Fibroblast of lung (primary cell): ENCODE data around the gene MAP1LC3B. TPM values are rescaled to one million over a fixed set of nuclear protein-coding genes. Genes with fewer than 3 reads are reported as not detected.

Experiments used
- DNase-seq, 2 donors: peaks; one replicate each; pipeline versions ENCODE4 v3.0.0 to v3.0.0-alpha.2; 2010; ENCODE audit warnings: low read depth in 2 of 2
- H2AFZ ChIP-seq: 2 replicates; pipeline ENCODE4 v1.5.1; 2012; ENCODE audit warnings: low read length, control low read depth, inconsistent platforms
- H3K27ac ChIP-seq: 2 replicates; pipeline ENCODE4 v1.5.1; 2011; ENCODE audit warnings: low read length, control low read depth; ENCODE audit not compliant: insufficient read depth
- H3K27me3 ChIP-seq: 2 replicates; pipeline ENCODE4 v1.5.1; 2011; ENCODE audit warnings: mild to moderate bottlenecking, low read length; ENCODE audit not compliant: control insufficient read depth, insufficient read depth
- H3K36me3 ChIP-seq: 2 replicates; pipeline ENCODE4 v1.5.1; 2011; ENCODE audit warnings: low read length; ENCODE audit not compliant: control insufficient read depth, insufficient read depth
- H3K4me1 ChIP-seq: 2 replicates; pipeline ENCODE4 v1.5.1; 2011; ENCODE audit warnings: low read length; ENCODE audit not compliant: control insufficient read depth, insufficient read depth; ENCODE audit errors: extremely low read depth
- H3K4me2 ChIP-seq: 2 replicates; pipeline ENCODE4 v1.5.1; 2011; ENCODE audit warnings: low read length, control low read depth; ENCODE audit not compliant: insufficient read depth; ENCODE audit errors: extremely low read depth
- H3K4me3 ChIP-seq, 4 experiments: fragments of 200-600 bp in 1 of 4; sonication (generic) in 1 of 4; replicated peaks in 1 of 4; 2 replicates each; pipeline ENCODE4 v1.5.1; 2011 to 2016; ENCODE audit warnings: low read length in 4 of 4, low read depth in 3 of 4, mild to moderate bottlenecking in 3 of 4, control low read depth in 2 of 4, inconsistent platforms in 1 of 4, mixed read lengths in 1 of 4; ENCODE audit not compliant: insufficient read depth in 1 of 4; ENCODE audit errors: control extremely low read depth in 1 of 4
- H3K79me2 ChIP-seq: 2 replicates; pipeline ENCODE4 v1.5.1; 2012; ENCODE audit warnings: mild to moderate bottlenecking, low read length, inconsistent platforms; ENCODE audit not compliant: control insufficient read depth, insufficient read depth
- H3K9ac ChIP-seq: 2 replicates; pipeline ENCODE4 v1.5.1; 2011; ENCODE audit warnings: mild to moderate bottlenecking, low read length, control low read depth; ENCODE audit not compliant: insufficient read depth
- H3K9me3 ChIP-seq: 2 replicates; pipeline ENCODE4 v1.5.1; 2012; ENCODE audit warnings: low read depth, low read length; ENCODE audit not compliant: control insufficient read depth, insufficient read depth
- H4K20me1 ChIP-seq: 2 replicates; pipeline ENCODE4 v1.5.1; 2011; ENCODE audit warnings: low read length; ENCODE audit not compliant: control insufficient read depth, insufficient read depth; ENCODE audit errors: extremely low read depth
- EZH2 ChIP-seq: IDR thresholded peaks from 2 replicates; pipeline ENCODE4 v1.5.1; 2012; ENCODE audit warnings: low read length, control low read depth, mild to moderate bottlenecking; ENCODE audit errors: missing control alignments
- polyA plus RNA-seq, 2 donors: library from polyadenylated mRNA; depleted of rRNA in 1 of 2; stranded (reverse) in 1 of 2; unstranded in 1 of 2; fragments of >200 nt; gene quantifications; 2 replicates each; pipeline ENCODE4 v1.2.1, GENCODE V29; 2011 to 2012; ENCODE audit warnings: missing spikeins in 1 of 2
- total RNA-seq: library from RNA; depleted of rRNA; stranded (reverse); fragments of >200 nt; gene quantifications from 2 replicates; pipeline ENCODE4 v1.2.1, GENCODE V29; 2014
- TF ChIP-seq, protein P1 (sequence below), 2 donors: IDR thresholded peaks in 1 of 2; conservative IDR thresholded peaks in 1 of 2; 1 replicate in 1 of 2; 2 replicates in 1 of 2; pipeline ENCODE4 v1.5.1; 2011 to 2012; ENCODE audit warnings: low read length in 2 of 2, control low read depth in 1 of 2, inconsistent platforms in 1 of 2, low read depth in 1 of 2, mild to moderate bottlenecking in 1 of 2

Gene MAP1LC3B
- total and polyA plus RNA-seq, 2 donors (not counting 1 experiment from before 2014, with no cell fraction given): 41.1 to 67.6 TPM

DNA sequence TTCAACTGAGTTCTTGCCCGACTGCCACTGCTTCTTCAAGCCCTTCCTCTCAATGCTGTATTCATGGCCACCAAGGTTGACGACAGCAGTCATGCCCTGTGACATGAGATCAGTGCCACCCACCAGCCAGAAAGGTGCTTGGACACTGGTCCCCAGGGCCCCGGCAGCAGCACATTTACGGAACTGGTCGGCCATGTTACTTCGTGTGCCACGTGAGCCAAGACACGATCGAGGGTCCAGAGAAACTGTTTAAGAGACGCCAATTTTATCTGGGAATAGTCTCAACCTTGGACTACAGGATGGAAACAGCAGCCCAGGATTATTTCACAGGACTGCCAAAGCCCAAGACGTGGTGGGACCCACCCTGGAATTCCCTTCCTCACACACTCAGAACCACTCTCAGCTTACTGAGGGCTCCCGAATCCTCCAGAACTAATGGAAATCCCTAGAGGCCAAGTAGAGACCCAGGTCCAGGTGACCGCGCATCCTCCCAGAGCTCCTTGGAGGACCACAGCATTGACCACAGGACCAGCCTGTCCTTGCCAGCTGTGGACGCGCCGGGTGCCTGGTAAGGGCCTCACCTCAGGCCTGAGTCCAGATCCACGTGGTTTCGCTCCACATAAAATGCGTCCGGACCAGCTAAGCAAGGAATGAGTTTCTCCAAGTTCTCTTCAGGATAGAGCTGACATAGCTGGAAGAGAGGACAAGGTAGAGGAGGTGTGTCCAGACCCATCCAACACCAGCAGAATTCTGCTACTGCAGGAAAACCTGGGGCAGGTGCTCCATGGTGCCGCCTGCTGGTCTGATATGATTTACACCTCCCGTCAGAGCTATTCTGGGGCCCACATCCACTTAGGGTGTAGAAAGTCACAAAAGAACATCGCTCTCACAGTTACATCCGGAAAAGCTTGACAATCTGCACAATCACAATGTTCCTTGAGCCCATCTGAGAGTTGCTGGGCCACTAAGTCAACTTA is 28.2 kb downstream of the MAP1LC3B start:
- Histone ChIP-seq H3K79me2 (no peaks in the 10 kb centered on the region), H3K36me3 (peaks cover 20% of the 10 kb centered on the region), H4K20me1 (no peaks in the 10 kb centered on the region), H3K4me2 (no peak overlapping the region), H3K4me3 (no peak overlapping the region), H3K4me1 (no peaks in the 10 kb centered on the region), H2AFZ (no peak overlapping the region), H3K27ac (no peak overlapping the region), H3K9ac (no peak overlapping the region), H3K9me3 (no peaks in the 10 kb centered on the region), H3K27me3 (no peaks in the 10 kb centered on the region)
- TF ChIP-seq, protein P1, sequence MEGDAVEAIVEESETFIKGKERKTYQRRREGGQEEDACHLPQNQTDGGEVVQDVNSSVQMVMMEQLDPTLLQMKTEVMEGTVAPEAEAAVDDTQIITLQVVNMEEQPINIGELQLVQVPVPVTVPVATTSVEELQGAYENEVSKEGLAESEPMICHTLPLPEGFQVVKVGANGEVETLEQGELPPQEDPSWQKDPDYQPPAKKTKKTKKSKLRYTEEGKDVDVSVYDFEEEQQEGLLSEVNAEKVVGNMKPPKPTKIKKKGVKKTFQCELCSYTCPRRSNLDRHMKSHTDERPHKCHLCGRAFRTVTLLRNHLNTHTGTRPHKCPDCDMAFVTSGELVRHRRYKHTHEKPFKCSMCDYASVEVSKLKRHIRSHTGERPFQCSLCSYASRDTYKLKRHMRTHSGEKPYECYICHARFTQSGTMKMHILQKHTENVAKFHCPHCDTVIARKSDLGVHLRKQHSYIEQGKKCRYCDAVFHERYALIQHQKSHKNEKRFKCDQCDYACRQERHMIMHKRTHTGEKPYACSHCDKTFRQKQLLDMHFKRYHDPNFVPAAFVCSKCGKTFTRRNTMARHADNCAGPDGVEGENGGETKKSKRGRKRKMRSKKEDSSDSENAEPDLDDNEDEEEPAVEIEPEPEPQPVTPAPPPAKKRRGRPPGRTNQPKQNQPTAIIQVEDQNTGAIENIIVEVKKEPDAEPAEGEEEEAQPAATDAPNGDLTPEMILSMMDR (conservative IDR thresholded peaks at IDR 0.05 in 1 of 2, IDR thresholded peaks at IDR 0.05 in 1 of 2; ENCODE audit: low read depth in 1 of 2, low read length in 2 of 2): no peak
- TF ChIP-seq EZH2: no peak
- no peak for DNase-seq

DNA sequence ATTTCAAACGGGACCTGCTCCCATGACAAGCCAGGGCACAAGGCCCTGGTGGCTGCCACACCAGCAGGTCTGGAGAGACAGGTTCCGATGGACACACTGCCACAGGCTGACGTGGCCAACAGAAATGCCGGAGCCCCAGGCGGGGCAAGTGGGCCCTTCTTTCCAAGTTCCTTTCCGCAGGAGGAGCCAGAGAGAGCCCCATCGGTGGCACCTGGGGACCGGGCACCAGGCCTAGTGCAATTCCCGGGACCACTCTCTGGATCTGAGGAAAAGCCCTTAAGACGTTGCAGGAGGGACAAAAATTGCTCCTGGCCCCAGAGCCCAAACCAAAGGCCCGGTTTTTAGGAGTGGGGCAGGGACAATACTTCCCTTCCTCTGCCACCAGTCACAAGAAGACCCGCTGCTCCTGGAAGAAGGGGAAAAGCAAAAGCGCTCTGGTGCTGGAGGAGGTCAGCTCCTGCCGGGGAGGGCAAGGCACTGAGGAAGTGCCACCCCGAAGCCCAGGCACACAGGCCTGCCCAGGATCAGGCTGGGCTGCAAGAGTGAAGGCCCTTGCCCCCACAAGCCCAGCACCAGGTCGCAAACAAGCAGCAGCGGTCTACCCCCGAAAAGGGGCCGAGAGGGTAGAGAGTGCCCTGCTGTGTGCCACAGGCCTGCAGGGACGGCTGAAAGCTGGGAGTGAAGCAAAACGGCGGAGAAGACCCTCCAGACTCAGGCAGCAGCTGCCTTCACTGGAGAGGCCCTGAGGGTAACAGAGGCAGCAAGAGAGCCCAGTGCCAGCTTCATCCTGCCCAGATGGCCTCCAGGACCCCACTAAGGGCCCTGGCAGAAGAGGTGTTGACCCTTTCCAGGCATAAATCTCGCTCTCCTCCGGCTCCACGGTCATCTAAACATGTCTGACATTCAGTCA is 29.1 kb downstream of the MAP1LC3B start:
- Histone ChIP-seq H4K20me1 (no peaks in the 10 kb centered on the region), H2AFZ (no peak overlapping the region), H3K4me3 (no peak overlapping the region), H3K27me3 (no peaks in the 10 kb centered on the region), H3K27ac (no peak overlapping the region), H3K4me2 (no peak overlapping the region), H3K9me3 (no peaks in the 10 kb centered on the region), H3K36me3 (peaks cover 19% of the 10 kb centered on the region), H3K79me2 (no peaks in the 10 kb centered on the region), H3K9ac (no peak overlapping the region), H3K4me1 (no peaks in the 10 kb centered on the region)
- DNase-seq: no peak
- TF ChIP-seq, protein P1 (conservative IDR thresholded peaks at IDR 0.05 in 1 of 2, IDR thresholded peaks at IDR 0.05 in 1 of 2; ENCODE audit: low read depth in 1 of 2, low read length in 2 of 2): no peak
- TF ChIP-seq EZH2: no peak

DNA sequence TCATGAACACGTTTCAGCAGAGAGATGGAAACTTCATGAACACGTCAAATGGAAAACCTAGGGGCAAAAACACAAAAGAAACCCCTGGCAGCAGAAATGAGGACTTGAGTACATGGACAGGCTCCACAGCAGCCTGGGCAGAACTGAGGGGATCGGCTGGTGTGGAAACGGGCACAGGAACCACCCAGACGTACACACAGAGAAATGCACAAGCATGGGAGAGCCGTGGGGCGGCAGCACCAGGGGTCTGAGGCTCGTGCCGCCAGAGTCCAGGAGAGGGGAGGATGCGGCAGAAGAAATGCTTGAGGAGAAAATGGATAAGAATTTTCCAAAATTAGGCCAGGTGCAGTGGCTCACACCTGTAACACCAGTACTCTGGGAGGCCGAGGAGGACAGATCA is 30.0 kb downstream of the MAP1LC3B start:
- no peak for TF ChIP-seq EZH2
- TF ChIP-seq, protein P1 (conservative IDR thresholded peaks at IDR 0.05 in 1 of 2, IDR thresholded peaks at IDR 0.05 in 1 of 2; ENCODE audit: low read depth in 1 of 2, low read length in 2 of 2): no peak
- Histone ChIP-seq H3K4me2 (no peak overlapping the region), H3K9ac (no peak overlapping the region), H3K36me3 (peaks cover 16% of the 10 kb centered on the region), H2AFZ (no peak overlapping the region), H3K4me1 (no peaks in the 10 kb centered on the region), H3K79me2 (peaks cover 1% of the 10 kb centered on the region), H3K4me3 (no peak overlapping the region), H3K9me3 (no peaks in the 10 kb centered on the region), H4K20me1 (no peaks in the 10 kb centered on the region), H3K27ac (no peak overlapping the region), H3K27me3 (no peaks in the 10 kb centered on the region)
- DNase-seq: no peak
